ENCODE results near the gene HS6ST2.

DNA sequence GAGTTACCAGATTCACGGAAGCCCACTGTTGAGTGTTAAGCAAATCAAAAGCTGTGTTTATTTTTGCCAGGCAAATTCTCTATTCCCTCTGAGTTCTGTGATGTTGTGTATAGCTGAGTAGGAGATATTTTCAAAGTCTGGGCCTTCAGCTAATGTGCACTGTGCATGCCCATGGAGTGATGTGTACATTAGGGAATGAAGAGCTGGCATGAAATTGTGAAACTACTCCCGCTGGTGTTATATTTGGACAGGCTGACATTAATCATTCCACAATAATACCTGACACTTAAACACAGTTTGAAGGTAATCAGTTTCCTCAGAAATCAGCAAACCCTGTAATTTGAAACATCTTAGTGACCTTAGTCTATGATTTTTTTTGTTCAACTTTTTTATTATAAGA is 381.5 kb downstream of the HS6ST2 start:
- TF ChIP-seq ZBTB33 (IDR thresholded peaks at IDR 0.05) (no peak), NR2F2 (IDR thresholded peaks at IDR 0.05) (no peak), RAD21 (IDR thresholded peaks at IDR 0.05) (no peak), EGR1 (IDR thresholded peaks at IDR 0.05; ENCODE audit: low read depth in 2 of 2) (no peak), YY1 (IDR thresholded peaks at IDR 0.05) (no peak), TAF1 (conservative IDR thresholded peaks at IDR 0.05) (no peak), SP1 (IDR thresholded peaks at IDR 0.05) (no peak), MAX (IDR thresholded peaks at IDR 0.05) (no peak), FOXA1 (IDR thresholded peaks at IDR 0.05) (no peak), JUND (IDR thresholded peaks at IDR 0.05) (no peak), GABPA (IDR thresholded peaks at IDR 0.05 in 1 of 2, conservative IDR thresholded peaks at IDR 0.05 in 1 of 2) (no peak)
- TF ChIP-seq, protein P1, sequence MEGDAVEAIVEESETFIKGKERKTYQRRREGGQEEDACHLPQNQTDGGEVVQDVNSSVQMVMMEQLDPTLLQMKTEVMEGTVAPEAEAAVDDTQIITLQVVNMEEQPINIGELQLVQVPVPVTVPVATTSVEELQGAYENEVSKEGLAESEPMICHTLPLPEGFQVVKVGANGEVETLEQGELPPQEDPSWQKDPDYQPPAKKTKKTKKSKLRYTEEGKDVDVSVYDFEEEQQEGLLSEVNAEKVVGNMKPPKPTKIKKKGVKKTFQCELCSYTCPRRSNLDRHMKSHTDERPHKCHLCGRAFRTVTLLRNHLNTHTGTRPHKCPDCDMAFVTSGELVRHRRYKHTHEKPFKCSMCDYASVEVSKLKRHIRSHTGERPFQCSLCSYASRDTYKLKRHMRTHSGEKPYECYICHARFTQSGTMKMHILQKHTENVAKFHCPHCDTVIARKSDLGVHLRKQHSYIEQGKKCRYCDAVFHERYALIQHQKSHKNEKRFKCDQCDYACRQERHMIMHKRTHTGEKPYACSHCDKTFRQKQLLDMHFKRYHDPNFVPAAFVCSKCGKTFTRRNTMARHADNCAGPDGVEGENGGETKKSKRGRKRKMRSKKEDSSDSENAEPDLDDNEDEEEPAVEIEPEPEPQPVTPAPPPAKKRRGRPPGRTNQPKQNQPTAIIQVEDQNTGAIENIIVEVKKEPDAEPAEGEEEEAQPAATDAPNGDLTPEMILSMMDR (IDR thresholded peaks at IDR 0.05; ENCODE audit: low read depth, low read length, missing input control): no peak
- TF ChIP-seq, protein P2, sequence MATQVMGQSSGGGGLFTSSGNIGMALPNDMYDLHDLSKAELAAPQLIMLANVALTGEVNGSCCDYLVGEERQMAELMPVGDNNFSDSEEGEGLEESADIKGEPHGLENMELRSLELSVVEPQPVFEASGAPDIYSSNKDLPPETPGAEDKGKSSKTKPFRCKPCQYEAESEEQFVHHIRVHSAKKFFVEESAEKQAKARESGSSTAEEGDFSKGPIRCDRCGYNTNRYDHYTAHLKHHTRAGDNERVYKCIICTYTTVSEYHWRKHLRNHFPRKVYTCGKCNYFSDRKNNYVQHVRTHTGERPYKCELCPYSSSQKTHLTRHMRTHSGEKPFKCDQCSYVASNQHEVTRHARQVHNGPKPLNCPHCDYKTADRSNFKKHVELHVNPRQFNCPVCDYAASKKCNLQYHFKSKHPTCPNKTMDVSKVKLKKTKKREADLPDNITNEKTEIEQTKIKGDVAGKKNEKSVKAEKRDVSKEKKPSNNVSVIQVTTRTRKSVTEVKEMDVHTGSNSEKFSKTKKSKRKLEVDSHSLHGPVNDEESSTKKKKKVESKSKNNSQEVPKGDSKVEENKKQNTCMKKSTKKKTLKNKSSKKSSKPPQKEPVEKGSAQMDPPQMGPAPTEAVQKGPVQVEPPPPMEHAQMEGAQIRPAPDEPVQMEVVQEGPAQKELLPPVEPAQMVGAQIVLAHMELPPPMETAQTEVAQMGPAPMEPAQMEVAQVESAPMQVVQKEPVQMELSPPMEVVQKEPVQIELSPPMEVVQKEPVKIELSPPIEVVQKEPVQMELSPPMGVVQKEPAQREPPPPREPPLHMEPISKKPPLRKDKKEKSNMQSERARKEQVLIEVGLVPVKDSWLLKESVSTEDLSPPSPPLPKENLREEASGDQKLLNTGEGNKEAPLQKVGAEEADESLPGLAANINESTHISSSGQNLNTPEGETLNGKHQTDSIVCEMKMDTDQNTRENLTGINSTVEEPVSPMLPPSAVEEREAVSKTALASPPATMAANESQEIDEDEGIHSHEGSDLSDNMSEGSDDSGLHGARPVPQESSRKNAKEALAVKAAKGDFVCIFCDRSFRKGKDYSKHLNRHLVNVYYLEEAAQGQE (IDR thresholded peaks at IDR 0.05): no peak
- TF ChIP-seq, protein P3, sequence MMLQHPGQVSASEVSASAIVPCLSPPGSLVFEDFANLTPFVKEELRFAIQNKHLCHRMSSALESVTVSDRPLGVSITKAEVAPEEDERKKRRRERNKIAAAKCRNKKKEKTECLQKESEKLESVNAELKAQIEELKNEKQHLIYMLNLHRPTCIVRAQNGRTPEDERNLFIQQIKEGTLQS (IDR thresholded peaks at IDR 0.05): no peak
